H9 (cell line): ENCODE data around the gene COX6A1. TPM values are rescaled to one million over a fixed set of nuclear protein-coding genes. Genes with fewer than 3 reads are reported as not detected.

Experiments used
- DNase-seq: peaks from one replicate; pipeline ENCODE4 v3.0.0-alpha.2; 2017
- H2AFZ ChIP-seq: one replicate; pipeline ENCODE4 v1.6.1; 2013; ENCODE audit warnings: mild to moderate bottlenecking, low read length, control low read depth, moderate library complexity
- H2AK5ac ChIP-seq: 2 replicates; pipeline ENCODE4 v1.6.1; 2013; ENCODE audit warnings: low read length, control low read depth, mixed read lengths; ENCODE audit not compliant: insufficient read length
- H2BK120ac ChIP-seq: one replicate; pipeline ENCODE4 v1.6.1; 2013; ENCODE audit warnings: low read depth, mild to moderate bottlenecking, low read length, control low read depth, inconsistent platforms; ENCODE audit not compliant: poor library complexity, severe bottlenecking
- H2BK12ac ChIP-seq: 2 replicates; pipeline ENCODE4 v1.6.1; 2013; ENCODE audit warnings: low read length, control low read depth, mixed read lengths, low read depth; ENCODE audit not compliant: insufficient read length
- H2BK15ac ChIP-seq: 2 replicates; pipeline ENCODE4 v1.6.1; 2013; ENCODE audit warnings: low read depth, low read length, control low read depth
- H2BK20ac ChIP-seq: one replicate; pipeline ENCODE4 v1.6.1; 2013; ENCODE audit warnings: low read depth, mild to moderate bottlenecking, low read length, control low read depth, inconsistent platforms; ENCODE audit not compliant: poor library complexity, severe bottlenecking
- H2BK5ac ChIP-seq: 2 replicates; pipeline ENCODE4 v1.6.1; 2013; ENCODE audit warnings: low read length, control low read depth, mixed read lengths; ENCODE audit not compliant: insufficient read length
- H3K14ac ChIP-seq: 2 replicates; pipeline ENCODE4 v1.6.1; 2013; ENCODE audit warnings: low read length, control low read depth; ENCODE audit not compliant: insufficient read depth
- H3K18ac ChIP-seq: 2 replicates; pipeline ENCODE4 v1.6.1; 2013; ENCODE audit warnings: low read depth, mild to moderate bottlenecking, mixed read lengths, low read length, control low read depth; ENCODE audit not compliant: insufficient read length
- H3K23ac ChIP-seq: 2 replicates; pipeline ENCODE4 v1.6.1; 2013; ENCODE audit warnings: low read length, control low read depth, mixed read lengths, low read depth; ENCODE audit not compliant: insufficient read length
- H3K23me2 ChIP-seq: 2 replicates; pipeline ENCODE4 v1.6.1; 2013; ENCODE audit warnings: low read depth, mild to moderate bottlenecking, mixed read lengths, low read length, control low read depth; ENCODE audit not compliant: insufficient read length, poor library complexity, severe bottlenecking
- H3K27ac ChIP-seq: 2 replicates; pipeline ENCODE4 v1.5.1; 2013; ENCODE audit warnings: low read length, control low read depth, mixed read lengths, low read depth; ENCODE audit not compliant: insufficient read length
- H3K27me3 ChIP-seq: 2 replicates; pipeline ENCODE4 v1.6.1; 2013; ENCODE audit warnings: low read length, control low read depth, inconsistent platforms; ENCODE audit not compliant: insufficient read depth
- H3K4ac ChIP-seq: 2 replicates; pipeline ENCODE4 v1.6.1; 2013; ENCODE audit warnings: low read depth, mild to moderate bottlenecking, control low read depth, inconsistent platforms, low read length, moderate library complexity
- H3K4me1 ChIP-seq: 2 replicates; pipeline ENCODE4 v1.6.1; 2013; ENCODE audit warnings: low read length, control low read depth, inconsistent platforms; ENCODE audit not compliant: insufficient read depth
- H3K4me2 ChIP-seq: 2 replicates; pipeline ENCODE4 v1.6.1; 2013; ENCODE audit warnings: low read length, control low read depth, mixed read lengths; ENCODE audit not compliant: insufficient read length, insufficient read depth
- H3K56ac ChIP-seq: 2 replicates; pipeline ENCODE4 v1.6.1; 2013; ENCODE audit warnings: low read depth, mild to moderate bottlenecking, mixed read lengths, low read length, control low read depth; ENCODE audit not compliant: insufficient read length
- H3K79me1 ChIP-seq: 2 replicates; pipeline ENCODE4 v1.6.1; 2013; ENCODE audit warnings: low read depth, mild to moderate bottlenecking, moderate library complexity, low read length, control low read depth, inconsistent platforms; ENCODE audit not compliant: insufficient read depth, poor library complexity, severe bottlenecking
- H3K79me2 ChIP-seq: 2 replicates; pipeline ENCODE4 v1.6.1; 2013; ENCODE audit warnings: low read length, control low read depth, inconsistent platforms; ENCODE audit not compliant: insufficient read depth
- H3K9ac ChIP-seq: 2 replicates; pipeline ENCODE4 v1.6.1; 2013; ENCODE audit warnings: low read length, control low read depth, mixed read lengths; ENCODE audit not compliant: insufficient read length; ENCODE audit errors: extremely low read depth
- H3K9me3 ChIP-seq: one replicate; pipeline ENCODE4 v1.6.1; 2013; ENCODE audit warnings: low read depth, low read length, inconsistent platforms; ENCODE audit not compliant: control insufficient read depth
- H3T11ph ChIP-seq: one replicate; pipeline ENCODE4 v1.6.1; 2013; ENCODE audit warnings: mild to moderate bottlenecking, low read length, control low read depth, inconsistent platforms
- H4K20me1 ChIP-seq: one replicate; pipeline ENCODE4 v1.6.1; 2013; ENCODE audit not compliant: control insufficient read depth, insufficient read length, insufficient read depth
- H4K5ac ChIP-seq: 2 replicates; pipeline ENCODE4 v1.6.1; 2013; ENCODE audit warnings: low read depth, mild to moderate bottlenecking, mixed read lengths, low read length, control low read depth; ENCODE audit not compliant: insufficient read length
- H4K8ac ChIP-seq: replicated peaks from 2 replicates; pipeline ENCODE4 v1.6.1; 2013; ENCODE audit warnings: low read length, control low read depth, mixed read lengths, low read depth; ENCODE audit not compliant: insufficient read length
- H4K91ac ChIP-seq: 2 replicates; pipeline ENCODE4 v1.6.1; 2013; ENCODE audit warnings: low read depth, mild to moderate bottlenecking, moderate library complexity, mixed read lengths, low read length, control low read depth; ENCODE audit not compliant: insufficient read length
- H3K27ac Mint-ChIP-seq, 3 experiments: 2 replicates in 2 of 3; 3 replicates in 1 of 3; pipeline ENCODE4 v1.8.0; 2020 to 2021; ENCODE audit warnings: mixed read lengths in 3 of 3, mild to moderate bottlenecking in 1 of 3, moderate library complexity in 1 of 3
- H3K27me3 Mint-ChIP-seq: 2 replicates; pipeline ENCODE4 v1.8.0; 2021; ENCODE audit warnings: low read depth, mild to moderate bottlenecking, moderate library complexity, mixed read lengths
- H3K36me3 Mint-ChIP-seq, 3 experiments: 2 replicates in 2 of 3; 3 replicates in 1 of 3; pipeline ENCODE4 v1.8.0; 2020 to 2021; ENCODE audit warnings: low read depth in 3 of 3, mixed read lengths in 3 of 3; ENCODE audit not compliant: insufficient read depth in 1 of 3
- H3K4me1 Mint-ChIP-seq, 2 experiments: 2 replicates each; pipeline ENCODE4 v1.8.0; 2020; ENCODE audit warnings: mixed read lengths in 2 of 2
- H3K4me3 Mint-ChIP-seq, 2 experiments: 2 replicates in 1 of 2; 3 replicates in 1 of 2; pipeline ENCODE4 v1.8.0; 2020 to 2021; ENCODE audit warnings: mild to moderate bottlenecking in 2 of 2, mixed read lengths in 2 of 2, moderate library complexity in 1 of 2
- H3K9me3 Mint-ChIP-seq, 2 experiments: 2 replicates in 1 of 2; 3 replicates in 1 of 2; pipeline ENCODE4 v1.8.0; 2020; ENCODE audit warnings: mild to moderate bottlenecking in 2 of 2, mixed read lengths in 2 of 2, moderate library complexity in 1 of 2
- CTCF ChIP-seq: fragments of 200-600 bp; sonication (generic); conservative IDR thresholded peaks from 3 replicates; pipeline ENCODE4 v1.8.0; 2021; ENCODE audit warnings: antibody characterized with exemption, mild to moderate bottlenecking
- WGBS: extraction: QIAGEN DNeasy Blood & Tissue Kit; methylation state at CpG from one replicate; pipeline ENCODE4 v1.1.7; 2013; ENCODE audit warnings: missing lambda C conversion rate, low lambda C conversion rate, mixed read lengths; ENCODE audit not compliant: insufficient read length; ENCODE audit errors: extremely low coverage; 5-methylcytosine and 5-hydroxymethylcytosine counted together
- total RNA-seq: library from RNA; stranded (reverse); gene quantifications from 2 replicates; pipeline ENCODE4 v1.2.1, GENCODE V29; 2021

The COX6A1 gene
- total RNA-seq, 1 experiment from 2014 or later = 415 TPM

- no peaks in the 10 kb centered on the region for H3K4me1 Mint-ChIP-seq
- Histone ChIP-seq H4K5ac (no peak overlapping the region), H2BK20ac (no peak overlapping the region), H3T11ph (no peak overlapping the region), H2BK12ac (no peak overlapping the region), H2BK5ac (no peak overlapping the region), H3K79me2 (no peaks in the 10 kb centered on the region), H2AFZ (no peak overlapping the region), H2AK5ac (no peak overlapping the region), H3K23ac (no peak overlapping the region), H3K79me1 (peaks cover 3% of the 10 kb centered on the region), H3K9ac (no peak overlapping the region), H3K56ac (no peak overlapping the region), H3K4me2 (no peak overlapping the region), H3K27me3 (no peaks in the 10 kb centered on the region), H3K23me2 (no peaks in the 10 kb centered on the region), H3K27ac (no peak overlapping the region), H2BK120ac (no peak overlapping the region), H3K4ac (no peak overlapping the region), H3K4me1 (no peaks in the 10 kb centered on the region), H4K91ac (no peak overlapping the region), H4K8ac (no peak overlapping the region), H2BK15ac (no peak overlapping the region), H3K9me3 (no peaks in the 10 kb centered on the region), H4K20me1 (no peaks in the 10 kb centered on the region), H3K14ac (no peak overlapping the region), H3K18ac (no peak overlapping the region)
- WGBS = no CpG with 5 or more reads among the region's 4 CpGs
- no peaks in the 10 kb centered on the region for H3K27me3 Mint-ChIP-seq
- peaks cover 34 to 77% (median 51%) of the 10 kb centered on the region in 3 experiments; a peak in 6 of 7 replicates for H3K36me3 Mint-ChIP-seq
- H3K27ac Mint-ChIP-seq = no peak overlapping the region
- H3K4me3 Mint-ChIP-seq = peak overlapping the region in 1 of 2 experiments; percentile 12; a peak in 1 of 5 replicates
- peak; percentile 79 for TF ChIP-seq CTCF
- no peak for DNase-seq
- no peaks in the 10 kb centered on the region for H3K9me3 Mint-ChIP-seq
Observed at GRCh38 chr12:120453977-120454376, 16.1 kb downstream of the COX6A1 start.
